Measurements from ENCODE around the gene PHLPP1.

The PHLPP1 gene

DNA sequence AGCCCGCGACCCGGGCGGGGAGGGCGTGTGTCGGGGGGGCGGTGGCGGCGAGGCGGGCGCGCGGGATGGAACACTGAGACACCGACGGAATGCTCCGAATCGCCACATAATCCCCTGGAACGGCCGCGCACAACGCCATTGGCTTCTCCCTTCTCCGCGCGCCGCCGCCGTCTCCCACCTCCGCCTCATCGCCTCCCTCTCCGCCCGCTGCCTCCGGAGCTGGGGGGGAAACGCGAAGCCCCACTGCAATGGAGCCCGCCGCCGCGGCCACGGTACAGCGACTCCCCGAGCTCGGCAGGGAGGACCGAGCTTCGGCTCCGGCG lies at the start of gene PHLPP1:
Gene PHLPP1, plus strand, starts transcription at position 106 of the 323 bp plus-strand sequence. Its CDS starts 143 bp downstream, at position 249.
- Histone ChIP-seq H3K9ac (ENCODE audit: insufficient read length) (peak within 1 kb of the TSS; percentile 59), H3K4me3 (peak within 1 kb of the TSS; percentile 79), H3K27ac (no peak within 1 kb of the TSS), H3K9me3 (ENCODE audit: low read depth, low read length) (no peaks in the 10 kb centered on the region), H3K36me3 (ENCODE audit: insufficient read depth, low read length) (no peaks in the 10 kb centered on the region)
- TF ChIP-seq FOXP2 (optimal IDR thresholded peaks at IDR 0.05; ENCODE audit: control extremely low read depth, extremely low read length, insufficient read depth) (no peak), POLR2AphosphoS5 (IDR thresholded peaks at IDR 0.05; ENCODE audit: borderline replicate concordance, low read depth, low read length) (0 out of 2 replicates have a peak, but pooled peaks have one; percentile 48)
- no peak for DNase-seq (ENCODE audit: low read depth, low spot score)

DNA sequence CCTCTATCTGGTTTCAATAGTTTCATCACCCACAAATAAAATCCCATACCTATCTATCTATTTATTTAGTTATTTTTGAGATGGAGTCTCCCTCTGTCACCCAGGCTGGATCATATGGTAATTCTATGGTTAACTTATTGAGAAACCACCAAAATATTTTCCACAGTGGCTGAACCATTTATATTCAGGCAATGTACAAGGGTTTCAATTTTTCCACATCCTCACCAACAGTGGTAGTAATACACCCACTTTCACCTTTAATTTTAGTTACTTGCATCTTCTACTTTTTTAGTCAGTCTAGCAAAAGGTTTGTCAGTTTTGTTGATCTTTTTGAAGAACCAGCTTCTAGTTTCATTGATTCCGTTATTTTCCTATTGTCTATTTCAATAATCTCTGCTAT lies 46.1 kb upstream of the PHLPP1 start:
- DNase-seq (ENCODE audit: low read depth, low spot score) = no peak
- no peak overlapping the region for H3K9ac ChIP-seq (ENCODE audit: insufficient read length)
- H3K9me3 ChIP-seq (ENCODE audit: low read depth, low read length) = no peaks in the 10 kb centered on the region
- H3K27ac ChIP-seq = no peak overlapping the region
- H3K4me3 ChIP-seq = no peak overlapping the region
- H3K36me3 ChIP-seq (ENCODE audit: insufficient read depth, low read length) = no peaks in the 10 kb centered on the region
- TF ChIP-seq POLR2AphosphoS5 (IDR thresholded peaks at IDR 0.05; ENCODE audit: borderline replicate concordance, low read depth, low read length) = no peak

- no peak for TF ChIP-seq FOXP2 (optimal IDR thresholded peaks at IDR 0.05; ENCODE audit: control extremely low read depth, extremely low read length, insufficient read depth)
- no peak for TF ChIP-seq EZH2 (IDR thresholded peaks at IDR 0.05)
- no peak for TF ChIP-seq POLR2AphosphoS5 (IDR thresholded peaks at IDR 0.05; ENCODE audit: borderline replicate concordance, low read depth, low read length)
- H3K4me3 ChIP-seq = no peak overlapping the region
Observed at GRCh38 chr18:62670573-62670972, 44.8 kb upstream of the PHLPP1 start.

GRCh38 chr18:62672600-62672999 lies 42.7 kb upstream of the PHLPP1 start:
- Histone ChIP-seq H3K9me3 (ENCODE audit: low read depth, low read length) (no peaks in the 10 kb centered on the region), H3K27ac (no peak overlapping the region), H3K4me3 (no peak overlapping the region), H3K9ac (ENCODE audit: insufficient read length) (no peak overlapping the region), H3K36me3 (ENCODE audit: insufficient read depth, low read length) (no peaks in the 10 kb centered on the region)
- no peak for DNase-seq (ENCODE audit: low read depth, low spot score)
- TF ChIP-seq EZH2 (IDR thresholded peaks at IDR 0.05) = no peak
- TF ChIP-seq POLR2AphosphoS5 (IDR thresholded peaks at IDR 0.05; ENCODE audit: borderline replicate concordance, low read depth, low read length) = no peak
- TF ChIP-seq FOXP2 (optimal IDR thresholded peaks at IDR 0.05; ENCODE audit: control extremely low read depth, extremely low read length, insufficient read depth) = no peak

More at GRCh38 chr18:62670573-62670972, 44.8 kb upstream of the PHLPP1 start:
- Histone ChIP-seq H3K9ac (ENCODE audit: insufficient read length) (no peak overlapping the region), H3K9me3 (ENCODE audit: low read depth, low read length) (no peaks in the 10 kb centered on the region), H3K36me3 (ENCODE audit: insufficient read depth, low read length) (no peaks in the 10 kb centered on the region), H3K27ac (no peak overlapping the region)
- no peak for DNase-seq (ENCODE audit: low read depth, low spot score)

- no peak overlapping the region for H3K9ac ChIP-seq (ENCODE audit: insufficient read length)
Observed at GRCh38 chr18:62678847-62679485, 36.4 kb upstream of the PHLPP1 start.

GRCh38 chr18:62682371-62682770 lies 33.0 kb upstream of the PHLPP1 start:
- no peaks in the 10 kb centered on the region for H3K36me3 ChIP-seq (ENCODE audit: insufficient read depth, low read length)
- H3K27ac ChIP-seq = no peak overlapping the region
- peak; percentile 18 for DNase-seq (ENCODE audit: low read depth, low spot score)
- no peak for TF ChIP-seq POLR2AphosphoS5 (IDR thresholded peaks at IDR 0.05; ENCODE audit: borderline replicate concordance, low read depth, low read length)
- no peak for TF ChIP-seq EZH2 (IDR thresholded peaks at IDR 0.05)
- no peak for TF ChIP-seq FOXP2 (optimal IDR thresholded peaks at IDR 0.05; ENCODE audit: control extremely low read depth, extremely low read length, insufficient read depth)
- no peak overlapping the region for H3K9ac ChIP-seq (ENCODE audit: insufficient read length)
- no peaks in the 10 kb centered on the region for H3K9me3 ChIP-seq (ENCODE audit: low read depth, low read length)
- 0 out of 2 replicates have a peak overlapping the region, but pooled peaks have one; percentile 20 for H3K4me3 ChIP-seq

More at GRCh38 chr18:62678847-62679485, 36.4 kb upstream of the PHLPP1 start:
- Histone ChIP-seq H3K4me3 (no peak overlapping the region), H3K27ac (no peak overlapping the region), H3K36me3 (ENCODE audit: insufficient read depth, low read length) (no peaks in the 10 kb centered on the region), H3K9me3 (ENCODE audit: low read depth, low read length) (no peaks in the 10 kb centered on the region)
- DNase-seq (ENCODE audit: low read depth, low spot score) = no peak
- TF ChIP-seq POLR2AphosphoS5 (IDR thresholded peaks at IDR 0.05; ENCODE audit: borderline replicate concordance, low read depth, low read length) (no peak), FOXP2 (optimal IDR thresholded peaks at IDR 0.05; ENCODE audit: control extremely low read depth, extremely low read length, insufficient read depth) (no peak), EZH2 (IDR thresholded peaks at IDR 0.05) (no peak)

- no peaks in the 10 kb centered on the region for H3K9me3 ChIP-seq (ENCODE audit: low read depth, low read length)
- H3K4me3 ChIP-seq = no peak overlapping the region
- H3K9ac ChIP-seq (ENCODE audit: insufficient read length) = no peak overlapping the region
- H3K36me3 ChIP-seq (ENCODE audit: insufficient read depth, low read length) = no peaks in the 10 kb centered on the region
- DNase-seq (ENCODE audit: low read depth, low spot score) = no peak
- TF ChIP-seq EZH2 (IDR thresholded peaks at IDR 0.05) (no peak), POLR2AphosphoS5 (IDR thresholded peaks at IDR 0.05; ENCODE audit: borderline replicate concordance, low read depth, low read length) (no peak), FOXP2 (optimal IDR thresholded peaks at IDR 0.05; ENCODE audit: control extremely low read depth, extremely low read length, insufficient read depth) (no peak)
- H3K27ac ChIP-seq = no peak overlapping the region
Observed at GRCh38 chr18:62683935-62684334, 31.4 kb upstream of the PHLPP1 start.

GRCh38 chr18:62688743-62689317 lies 26.5 kb upstream of the PHLPP1 start:
- Histone ChIP-seq H3K9me3 (ENCODE audit: low read depth, low read length) (no peaks in the 10 kb centered on the region), H3K27ac (no peak overlapping the region), H3K4me3 (no peak overlapping the region), H3K36me3 (ENCODE audit: insufficient read depth, low read length) (no peaks in the 10 kb centered on the region), H3K9ac (ENCODE audit: insufficient read length) (no peak overlapping the region)
- DNase-seq (ENCODE audit: low read depth, low spot score) = no peak
- TF ChIP-seq FOXP2 (optimal IDR thresholded peaks at IDR 0.05; ENCODE audit: control extremely low read depth, extremely low read length, insufficient read depth) (no peak), EZH2 (IDR thresholded peaks at IDR 0.05) (no peak), POLR2AphosphoS5 (IDR thresholded peaks at IDR 0.05; ENCODE audit: borderline replicate concordance, low read depth, low read length) (no peak)
